ENCODE measurements around the gene SNX18. TPM values are rescaled to one million over a fixed set of nuclear protein-coding genes. Genes with fewer than 3 reads are reported as not detected.
"Not testable (repeated sequence)": the region's sequence is repeated elsewhere in the genome, so short reads cannot be mapped to it uniquely, and the experiment has no call there.

Gene SNX18
- total RNA-seq, 1 donor from 2014 or later, result 33.6 TPM

GRCh38 chr5:54535149-54535844, 17.7 kb downstream of the SNX18 start:
- H3K4me1 ChIP-seq, result peaks cover 55% of the 10 kb centered on the region
- H3K27me3 ChIP-seq (ENCODE audit: low read depth), result no peaks in the 10 kb centered on the region
- H3K4me3 ChIP-seq, result no peak overlapping the region
- no peak overlapping the region for H3K27ac ChIP-seq
- no peak for TF ChIP-seq CTCF (IDR thresholded peaks at IDR 0.05)
- intact Hi-C loops (cut with DNase I), result no loop called here
- DNase-seq (no peak), ATAC-seq (no peak)
- no peaks in the 10 kb centered on the region for H3K36me3 ChIP-seq
- no peaks in the 10 kb centered on the region for H3K9me3 ChIP-seq

GRCh38 chr5:54536375-54536774, 18.8 kb downstream of the SNX18 start:
- H3K9me3 ChIP-seq; H3K27ac ChIP-seq; H3K36me3 ChIP-seq; intact Hi-C loops (cut with DNase I); ATAC-seq; H3K4me3 ChIP-seq; DNase-seq; H3K27me3 ChIP-seq (ENCODE audit: low read depth): not testable (repeated sequence)
- H3K4me1 ChIP-seq, result peaks cover 51% of the 10 kb centered on the region

GRCh38 chr5:54536861-54537260, 19.3 kb downstream of the SNX18 start:
- peaks cover 46% of the 10 kb centered on the region for H3K4me1 ChIP-seq
- intact Hi-C loops (cut with DNase I); DNase-seq; H3K27me3 ChIP-seq (ENCODE audit: low read depth); H3K4me3 ChIP-seq; ATAC-seq; H3K36me3 ChIP-seq; H3K9me3 ChIP-seq; H3K27ac ChIP-seq: not testable (repeated sequence)

- Histone ChIP-seq H3K27me3 (ENCODE audit: low read depth) (no peaks in the 10 kb centered on the region), H3K36me3 (no peaks in the 10 kb centered on the region), H3K9me3 (no peaks in the 10 kb centered on the region), H3K4me1 (peaks cover 50% of the 10 kb centered on the region), H3K27ac (no peak overlapping the region), H3K4me3 (no peak overlapping the region)
- ATAC-seq (no peak), DNase-seq (no peak)
- intact Hi-C loops (cut with DNase I), result no loop called here
- TF ChIP-seq CTCF (IDR thresholded peaks at IDR 0.05), result no peak
These were observed 20.2 kb downstream of the SNX18 start for GRCh38 chr5:54537725-54538124.

- no peaks in the 10 kb centered on the region for H3K9me3 ChIP-seq
- H3K36me3 ChIP-seq, result no peaks in the 10 kb centered on the region
- H3K4me3 ChIP-seq, result no peak overlapping the region
- no peak for DNase-seq
- H3K27me3 ChIP-seq (ENCODE audit: low read depth), result no peaks in the 10 kb centered on the region
- H3K4me1 ChIP-seq, result peaks cover 47% of the 10 kb centered on the region
- H3K27ac ChIP-seq, result no peak overlapping the region
- ATAC-seq, result no peak
- intact Hi-C loops (cut with DNase I), result no loop called here
- no peak for TF ChIP-seq CTCF (IDR thresholded peaks at IDR 0.05)
These were observed 20.6 kb downstream of the SNX18 start for GRCh38 chr5:54538156-54538555.

- Histone ChIP-seq H3K4me1 (peaks cover 39% of the 10 kb centered on the region), H3K4me3 (no peak overlapping the region), H3K36me3 (no peaks in the 10 kb centered on the region), H3K27ac (no peak overlapping the region), H3K9me3 (no peaks in the 10 kb centered on the region), H3K27me3 (ENCODE audit: low read depth) (no peaks in the 10 kb centered on the region)
- DNase-seq (no peak), ATAC-seq (no peak)
- intact Hi-C loops (cut with DNase I), result no loop called here
- no peak for TF ChIP-seq CTCF (IDR thresholded peaks at IDR 0.05)
These were observed 21.4 kb downstream of the SNX18 start for GRCh38 chr5:54539001-54539400.

Data from lower lobe of right lung (tissue), 2 donors.